WTC11 (cell line): ENCODE measurements around the gene CLEC4C. TPM values are rescaled to one million over a fixed set of nuclear protein-coding genes. Genes with fewer than 3 reads are reported as not detected.

Source experiments
- ATAC-seq: fragments of 200-7000 bp; cut with Tn5 transposase; 2 replicates; pipeline ENCODE4 v1.10.0; 2021; ENCODE audit warnings: mild to moderate bottlenecking, moderate library complexity
- CTCF ChIA-PET: fragments of 300-600 bp; sonication (Branson Sonifier 250); formaldehyde crosslinking; loops from one replicate; lab custom pipeline; 2021; ENCODE audit warnings: antibody characterized with exemption; lab: Charles Lee
- POLR2A ChIA-PET: fragments of 350-600 bp; sonication (Branson Sonifier 250); formaldehyde crosslinking; loops from one replicate; lab custom pipeline; 2021; ENCODE audit warnings: antibody characterized with exemption; lab: Charles Lee
- DNase-seq: peaks from one replicate; pipeline ENCODE4 v3.0.0; 2021; ENCODE audit warnings: low spot score
- H3K27ac Mint-ChIP-seq: 2 replicates; pipeline ENCODE4 v1.8.0; 2021; ENCODE audit warnings: mixed read lengths
- H3K27me3 Mint-ChIP-seq: 2 replicates; pipeline ENCODE4 v1.8.0; 2021; ENCODE audit warnings: low read depth, mild to moderate bottlenecking, moderate library complexity, mixed read lengths
- H3K36me3 Mint-ChIP-seq: 2 replicates; pipeline ENCODE4 v1.8.0; 2021; ENCODE audit warnings: mixed read lengths
- H3K4me1 Mint-ChIP-seq: 2 replicates; pipeline ENCODE4 v1.8.0; 2022; ENCODE audit warnings: mixed read lengths
- H3K4me3 Mint-ChIP-seq: 2 replicates; pipeline ENCODE4 v1.8.0; 2021; ENCODE audit warnings: mild to moderate bottlenecking, moderate library complexity, mixed read lengths
- H3K9me3 Mint-ChIP-seq: 2 replicates; pipeline ENCODE4 v1.8.0; 2021; ENCODE audit warnings: mixed read lengths
- CREM ChIP-seq: sonication (generic); formaldehyde crosslinking; IDR thresholded peaks from 2 replicates; pipeline ENCODE4 v1.8.1; 2022; ENCODE audit warnings: mild to moderate bottlenecking, missing genetic modification reagents, moderate library complexity
- E2F4 ChIP-seq: sonication (generic); formaldehyde crosslinking; IDR thresholded peaks from 2 replicates; pipeline ENCODE4 v1.8.1; 2022; ENCODE audit warnings: low read depth, mild to moderate bottlenecking, moderate library complexity, missing genetic modification reagents, borderline replicate concordance
- EMX1 ChIP-seq: fragments of 250-450 bp; sonication (Bioruptor Pico); IDR thresholded peaks from 2 replicates; pipeline ENCODE4 v1.8.0; 2021; ENCODE audit warnings: mild to moderate bottlenecking
- ERG ChIP-seq: fragments of 250-450 bp; sonication (Bioruptor Pico); IDR thresholded peaks from 2 replicates; pipeline ENCODE4 v1.8.0; 2021; ENCODE audit warnings: mild to moderate bottlenecking
- FOXP4 ChIP-seq: sonication (generic); formaldehyde crosslinking; IDR thresholded peaks from 2 replicates; pipeline ENCODE4 v1.8.0; 2022; ENCODE audit warnings: mild to moderate bottlenecking, missing genetic modification reagents
- GRHL2 ChIP-seq: fragments of 250-450 bp; sonication (Bioruptor Pico); IDR thresholded peaks from 2 replicates; pipeline ENCODE4 v1.8.0; 2022; ENCODE audit warnings: mild to moderate bottlenecking, moderate library complexity; ENCODE audit not compliant: insufficient replicate concordance, severe bottlenecking
- IRF2 ChIP-seq: sonication (generic); formaldehyde crosslinking; IDR thresholded peaks from 2 replicates; pipeline ENCODE4 v1.8.0; 2022; ENCODE audit warnings: low read depth, missing genetic modification reagents, borderline replicate concordance
- PRRX2 ChIP-seq: fragments of 250-450 bp; sonication (Bioruptor Pico); IDR thresholded peaks from 2 replicates; pipeline ENCODE4 v1.8.0; 2021; ENCODE audit warnings: mild to moderate bottlenecking
- SMAD4 ChIP-seq: sonication (generic); formaldehyde crosslinking; IDR thresholded peaks from 2 replicates; pipeline ENCODE4 v1.8.0; 2022; ENCODE audit warnings: mild to moderate bottlenecking, missing genetic modification reagents
- SOX15 ChIP-seq: fragments of 250-450 bp; sonication (Bioruptor Pico); IDR thresholded peaks from 2 replicates; pipeline ENCODE4 v1.9.0; 2021; ENCODE audit warnings: mild to moderate bottlenecking
- TEAD1 ChIP-seq: sonication (generic); formaldehyde crosslinking; IDR thresholded peaks from 2 replicates; pipeline ENCODE4 v1.8.0; 2022; ENCODE audit warnings: mild to moderate bottlenecking, missing genetic modification reagents
- TP53 ChIP-seq: sonication (generic); formaldehyde crosslinking; IDR thresholded peaks from 2 replicates; pipeline ENCODE4 v1.8.1; 2023; ENCODE audit warnings: mild to moderate bottlenecking, missing genetic modification reagents
- ZMAT4 ChIP-seq: fragments of 250-450 bp; sonication (Bioruptor Pico); IDR thresholded peaks from 2 replicates; pipeline ENCODE4 v1.9.0; 2021; ENCODE audit warnings: mild to moderate bottlenecking
- ZNF219 ChIP-seq: sonication (generic); formaldehyde crosslinking; IDR thresholded peaks from 2 replicates; pipeline ENCODE4 v1.8.0; 2023; ENCODE audit warnings: missing genetic modification reagents, mild to moderate bottlenecking, borderline replicate concordance
- ZNF232 ChIP-seq: sonication (generic); formaldehyde crosslinking; IDR thresholded peaks from 2 replicates; pipeline ENCODE4 v1.8.0; 2022; ENCODE audit warnings: mild to moderate bottlenecking, missing genetic modification reagents
- ZNF263 ChIP-seq: sonication (generic); formaldehyde crosslinking; IDR thresholded peaks from 2 replicates; pipeline ENCODE4 v1.8.1; 2022; ENCODE audit warnings: low read depth, mild to moderate bottlenecking, moderate library complexity, missing genetic modification reagents
- ZNF416 ChIP-seq: fragments of 250-450 bp; sonication (Bioruptor Pico); IDR thresholded peaks from 2 replicates; pipeline ENCODE4 v1.9.0; 2021; ENCODE audit warnings: mild to moderate bottlenecking, inconsistent platforms
- ZNF671 ChIP-seq: fragments of 250-450 bp; sonication (Bioruptor Pico); IDR thresholded peaks from 2 replicates; pipeline ENCODE4 v1.8.0; 2021; ENCODE audit warnings: mild to moderate bottlenecking
- total RNA-seq: library from RNA; stranded (reverse); gene quantifications from 3 replicates; pipeline ENCODE4 v1.2.3, GENCODE V29; 2021

The CLEC4C gene
- total RNA-seq, 1 experiment from 2014 or later = 0.50 TPM

GRCh38 chr12:7716381-7716780 lies 30.8 kb downstream of the CLEC4C start:
- CTCF ChIA-PET = interaction anchor here (0.5 to 2.3 kb wide), 14 partner anchors 15 to 90 kb away, joined by 3 to 37 read pairs (median 4); partner anchors contain the start of gene GDF3
- peak; percentile 91; the same call in 1 of the 2 replicates for TF ChIP-seq TEAD1 (CRISPR knock-in tag)
- TF ChIP-seq PRRX2 (CRISPR knock-in tag) = no peak
- TF ChIP-seq, all 79 proteins: peak for 1
- no peaks in the 10 kb centered on the region for H3K9me3 Mint-ChIP-seq
- POLR2A ChIA-PET = interaction anchor here (0.6 kb wide), 1 partner anchor 10 kb away, joined by 3 read pairs; no protein-coding TSS in a partner anchor
- ATAC-seq (peak; percentile 85), DNase-seq (no peak)
- no peak overlapping the region for H3K27ac Mint-ChIP-seq
- peaks cover 36% of the 10 kb centered on the region for H3K4me1 Mint-ChIP-seq
- no peaks in the 10 kb centered on the region for H3K27me3 Mint-ChIP-seq
- no peaks in the 10 kb centered on the region for H3K36me3 Mint-ChIP-seq
- no peak overlapping the region for H3K4me3 Mint-ChIP-seq

GRCh38 chr12:7712841-7713442 lies 34.2 kb downstream of the CLEC4C start:
- POLR2A ChIA-PET = no interaction called here
- Mint-ChIP-seq H3K4me1 (peaks cover 46% of the 10 kb centered on the region), H3K27me3 (no peaks in the 10 kb centered on the region), H3K4me3 (no peak overlapping the region), H3K27ac (no peak overlapping the region), H3K36me3 (no peaks in the 10 kb centered on the region), H3K9me3 (no peaks in the 10 kb centered on the region)
- DNase-seq (peak; percentile 35), ATAC-seq (peak; percentile 55)
- TF ChIP-seq EMX1 (CRISPR knock-in tag) (no peak), CREM (CRISPR knock-in tag) (no peak), ZNF219 (CRISPR knock-in tag) (no peak), ZNF416 (CRISPR knock-in tag) (no peak), ZNF263 (CRISPR knock-in tag) (no peak), GRHL2 (CRISPR knock-in tag) (no peak), ZNF671 (CRISPR knock-in tag) (no peak), IRF2 (CRISPR knock-in tag) (no peak)
- CTCF ChIA-PET = interaction anchor here (0.5 to 1.7 kb wide), 5 partner anchors 15 to 262 kb away, joined by 3 to 8 read pairs (median 4); partner anchors contain the start of gene GDF3

GRCh38 chr12:7711133-7711532 lies 36.0 kb downstream of the CLEC4C start, which contains the start of gene DPPA3:
Gene DPPA3 (plus strand): TSS chr12:7711433. CDS start chr12:7711571, 138 bp downstream.
- no peaks in the 10 kb centered on the region for H3K9me3 Mint-ChIP-seq
- ChIA-PET CTCF (interaction anchor here (0.5 to 1.4 kb wide), 5 partner anchors 10 to 116 kb away, joined by 3 to 4 read pairs (median 4); partner anchors contain the start of gene NANOG), POLR2A (interaction anchor here (1.0 kb wide), 1 partner anchor 13 kb away, joined by 4 read pairs; no protein-coding TSS in a partner anchor)
- H3K27ac Mint-ChIP-seq = peak within 1 kb of the TSS; percentile 77
- DNase-seq (no peak), ATAC-seq (no peak)
- peaks cover 30% of the 10 kb centered on the region for H3K4me1 Mint-ChIP-seq
- H3K36me3 Mint-ChIP-seq = no peaks in the 10 kb centered on the region
- TF ChIP-seq FOXP4 (CRISPR knock-in tag) (no peak), E2F4 (CRISPR knock-in tag) (no peak), SOX15 (CRISPR knock-in tag) (no peak), ERG (no peak), SMAD4 (CRISPR knock-in tag) (no peak), ZNF416 (CRISPR knock-in tag) (no peak), TP53 (CRISPR knock-in tag) (no peak), ZMAT4 (CRISPR knock-in tag) (no peak), ZNF232 (no peak), EMX1 (CRISPR knock-in tag) (no peak)
- no peaks in the 10 kb centered on the region for H3K27me3 Mint-ChIP-seq
- no peak within 1 kb of the TSS for H3K4me3 Mint-ChIP-seq
